WTC11 (cell line): ENCODE measurements around the gene AK9. TPM values are rescaled to one million over a fixed set of nuclear protein-coding genes. Genes with fewer than 3 reads are reported as not detected.

ENCODE experiments used
- ATAC-seq: fragments of 200-7000 bp; cut with Tn5 transposase; 2 replicates; pipeline ENCODE4 v1.10.0; 2021; ENCODE audit warnings: mild to moderate bottlenecking, moderate library complexity
- CTCF ChIA-PET: fragments of 300-600 bp; sonication (Branson Sonifier 250); formaldehyde crosslinking; loops from one replicate; lab custom pipeline; 2021; ENCODE audit warnings: antibody characterized with exemption; lab: Charles Lee
- POLR2A ChIA-PET: fragments of 350-600 bp; sonication (Branson Sonifier 250); formaldehyde crosslinking; loops from one replicate; lab custom pipeline; 2021; ENCODE audit warnings: antibody characterized with exemption; lab: Charles Lee
- DNase-seq: peaks from one replicate; pipeline ENCODE4 v3.0.0; 2021; ENCODE audit warnings: low spot score
- H3K27ac Mint-ChIP-seq: 2 replicates; pipeline ENCODE4 v1.8.0; 2021; ENCODE audit warnings: mixed read lengths
- H3K27me3 Mint-ChIP-seq: 2 replicates; pipeline ENCODE4 v1.8.0; 2021; ENCODE audit warnings: low read depth, mild to moderate bottlenecking, moderate library complexity, mixed read lengths
- H3K36me3 Mint-ChIP-seq: 2 replicates; pipeline ENCODE4 v1.8.0; 2021; ENCODE audit warnings: mixed read lengths
- H3K4me1 Mint-ChIP-seq: 2 replicates; pipeline ENCODE4 v1.8.0; 2022; ENCODE audit warnings: mixed read lengths
- H3K4me3 Mint-ChIP-seq: 2 replicates; pipeline ENCODE4 v1.8.0; 2021; ENCODE audit warnings: mild to moderate bottlenecking, moderate library complexity, mixed read lengths
- H3K9me3 Mint-ChIP-seq: 2 replicates; pipeline ENCODE4 v1.8.0; 2021; ENCODE audit warnings: mixed read lengths
- CREB1 ChIP-seq: sonication (generic); formaldehyde crosslinking; IDR thresholded peaks from 2 replicates; pipeline ENCODE4 v1.8.0; 2023; ENCODE audit warnings: mild to moderate bottlenecking, missing genetic modification reagents
- CREM ChIP-seq: sonication (generic); formaldehyde crosslinking; IDR thresholded peaks from 2 replicates; pipeline ENCODE4 v1.8.1; 2022; ENCODE audit warnings: mild to moderate bottlenecking, missing genetic modification reagents, moderate library complexity
- E2F5 ChIP-seq: sonication (generic); formaldehyde crosslinking; IDR thresholded peaks from 2 replicates; pipeline ENCODE4 v1.8.1; 2022; ENCODE audit warnings: mild to moderate bottlenecking, moderate library complexity, missing genetic modification reagents
- ELF4 ChIP-seq: sonication (generic); formaldehyde crosslinking; IDR thresholded peaks from 2 replicates; pipeline ENCODE4 v1.8.1; 2022; ENCODE audit warnings: low read depth, mild to moderate bottlenecking, moderate library complexity, missing genetic modification reagents
- ESRRA ChIP-seq: sonication (generic); formaldehyde crosslinking; IDR thresholded peaks from 2 replicates; pipeline ENCODE4 v1.8.1; 2022; ENCODE audit warnings: mild to moderate bottlenecking, missing genetic modification reagents, borderline replicate concordance
- FOXJ3 ChIP-seq: sonication (generic); formaldehyde crosslinking; IDR thresholded peaks from 2 replicates; pipeline ENCODE4 v1.9.0; 2021; ENCODE audit warnings: missing genetic modification reagents, mild to moderate bottlenecking, borderline replicate concordance
- GABPB1 ChIP-seq: sonication (generic); formaldehyde crosslinking; IDR thresholded peaks from 2 replicates; pipeline ENCODE4 v1.8.1; 2023; ENCODE audit warnings: mild to moderate bottlenecking, missing genetic modification reagents
- GRHL2 ChIP-seq: fragments of 250-450 bp; sonication (Bioruptor Pico); IDR thresholded peaks from 2 replicates; pipeline ENCODE4 v1.8.0; 2022; ENCODE audit warnings: mild to moderate bottlenecking, moderate library complexity; ENCODE audit not compliant: insufficient replicate concordance, severe bottlenecking
- HMGA2 ChIP-seq: fragments of 250-450 bp; sonication (Bioruptor Pico); IDR thresholded peaks from 2 replicates; pipeline ENCODE4 v1.4.0; 2021; ENCODE audit warnings: mild to moderate bottlenecking, moderate library complexity
- NR3C1 ChIP-seq: sonication (generic); formaldehyde crosslinking; conservative IDR thresholded peaks from 2 replicates; pipeline ENCODE4 v1.8.1; 2023; ENCODE audit warnings: low read depth, mild to moderate bottlenecking, missing genetic modification reagents
- TEAD1 ChIP-seq: sonication (generic); formaldehyde crosslinking; IDR thresholded peaks from 2 replicates; pipeline ENCODE4 v1.8.0; 2022; ENCODE audit warnings: mild to moderate bottlenecking, missing genetic modification reagents
- ZNF219 ChIP-seq: sonication (generic); formaldehyde crosslinking; IDR thresholded peaks from 2 replicates; pipeline ENCODE4 v1.8.0; 2023; ENCODE audit warnings: missing genetic modification reagents, mild to moderate bottlenecking, borderline replicate concordance
- ZNF263 ChIP-seq: sonication (generic); formaldehyde crosslinking; IDR thresholded peaks from 2 replicates; pipeline ENCODE4 v1.8.1; 2022; ENCODE audit warnings: low read depth, mild to moderate bottlenecking, moderate library complexity, missing genetic modification reagents
- ZNF281 ChIP-seq: sonication (generic); formaldehyde crosslinking; IDR thresholded peaks from 2 replicates; pipeline ENCODE4 v1.8.0; 2023; ENCODE audit warnings: mild to moderate bottlenecking, missing genetic modification reagents
- ZNF317 ChIP-seq: sonication (generic); formaldehyde crosslinking; IDR thresholded peaks from 2 replicates; pipeline ENCODE4 v1.8.1; 2023; ENCODE audit warnings: low read depth, mild to moderate bottlenecking, moderate library complexity, missing genetic modification reagents, borderline replicate concordance
- ZNF425 ChIP-seq: fragments of 250-450 bp; sonication (Bioruptor Pico); conservative IDR thresholded peaks from 2 replicates; pipeline ENCODE4 v1.9.0; 2021; ENCODE audit warnings: mild to moderate bottlenecking
- total RNA-seq: library from RNA; stranded (reverse); gene quantifications from 3 replicates; pipeline ENCODE4 v1.2.3, GENCODE V29; 2021
- TF ChIP-seq, protein P1 (sequence below): sonication (generic); formaldehyde crosslinking; IDR thresholded peaks from 2 replicates; pipeline ENCODE4 v1.8.0; 2023; ENCODE audit warnings: missing genetic modification reagents, mild to moderate bottlenecking, borderline replicate concordance
- TF ChIP-seq, protein P2 (sequence below): sonication (generic); formaldehyde crosslinking; IDR thresholded peaks from 2 replicates; pipeline ENCODE4 v1.8.1; 2023; ENCODE audit warnings: mild to moderate bottlenecking, moderate library complexity, missing genetic modification reagents
- TF ChIP-seq, protein P3 (sequence below): sonication (generic); formaldehyde crosslinking; IDR thresholded peaks from 2 replicates; pipeline ENCODE4 v1.8.0; 2022; ENCODE audit warnings: missing genetic modification reagents

The AK9 gene
- total RNA-seq, 1 experiment from 2014 or later: 3.7 TPM

DNA sequence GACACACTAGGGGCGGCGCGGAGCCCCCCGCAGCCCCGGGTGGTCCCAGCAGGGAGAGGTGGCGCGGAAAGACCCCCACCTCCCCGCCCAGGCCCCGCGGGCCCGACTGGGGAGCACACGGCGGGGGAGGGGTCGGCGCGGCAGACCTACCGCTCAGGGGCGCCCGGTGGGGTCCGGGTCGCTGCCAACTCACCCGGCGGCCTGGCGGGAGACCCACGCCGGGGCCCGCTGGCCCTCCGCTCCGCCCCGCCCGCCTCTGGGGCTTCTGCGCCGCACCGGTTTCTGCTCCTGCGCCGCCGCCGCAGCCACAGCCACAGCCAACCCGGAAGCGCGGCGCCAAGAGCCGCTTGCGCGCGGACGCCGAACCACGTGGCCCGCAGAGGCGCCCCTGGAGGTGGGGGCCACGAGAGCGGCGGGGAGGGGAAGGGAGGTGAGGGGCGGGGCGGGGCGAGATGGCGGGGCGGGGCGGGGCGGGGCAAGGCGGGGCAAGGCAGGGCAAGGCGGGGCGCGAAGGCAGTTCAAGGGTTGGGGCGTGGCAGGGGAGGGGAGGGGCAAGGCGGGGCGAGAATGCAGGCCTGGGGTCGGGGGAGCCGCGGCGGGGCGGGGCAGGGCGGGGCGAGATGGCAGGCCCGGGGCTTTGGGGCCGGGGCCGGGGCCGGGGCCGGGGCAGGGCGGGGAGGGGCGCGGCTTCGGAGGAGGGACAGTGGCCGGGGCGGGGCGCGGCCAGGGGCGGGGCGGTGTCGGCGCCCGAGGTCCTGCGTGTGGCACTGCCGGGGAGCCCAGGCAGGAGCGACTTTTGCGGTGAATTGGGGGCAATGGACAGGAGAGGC lies 207.9 kb downstream of the AK9 start, which contains the start of gene ZBTB24:
Gene ZBTB24 (minus strand): TSS at position 315 of the 830 bp plus-strand sequence. CDS start 1,193 bp downstream, outside the sequence.
- H3K36me3 Mint-ChIP-seq: peaks cover 31% of the 10 kb centered on the region
- H3K27me3 Mint-ChIP-seq: no peaks in the 10 kb centered on the region; the same call in 1 of the 2 replicates
- H3K27ac Mint-ChIP-seq: peak within 1 kb of the TSS; percentile 93
- DNase-seq (peak; percentile 95), ATAC-seq (peak; percentile 84)
- H3K4me3 Mint-ChIP-seq: peak within 1 kb of the TSS; percentile 96
- H3K4me1 Mint-ChIP-seq: peaks cover 52% of the 10 kb centered on the region
- CTCF ChIA-PET: interaction anchor here (1.0 kb wide), 1 partner anchor 27 kb away, joined by 5 read pairs; the partner anchor contains the start of gene MICAL1
- H3K9me3 Mint-ChIP-seq: no peaks in the 10 kb centered on the region
- POLR2A ChIA-PET: interaction anchor here (1.5 kb wide), 1 partner anchor 42 kb away, joined by 5 read pairs; the partner anchor contains the start of genes PPIL6 and SMPD2
- TF ChIP-seq ZNF263 (CRISPR knock-in tag) (0 out of 2 replicates have a peak, but pooled peaks have one; percentile 30), GRHL2 (CRISPR knock-in tag) (no peak), ELF4 (0 out of 2 replicates have a peak, but pooled peaks have one; percentile 43), ESRRA (CRISPR knock-in tag) (no peak), E2F5 (CRISPR knock-in tag) (peak; percentile 87; the same call in 1 of the 2 replicates), HMGA2 (CRISPR knock-in tag) (no peak), ZNF219 (CRISPR knock-in tag) (no peak), ZNF317 (CRISPR knock-in tag) (no peak), TEAD1 (CRISPR knock-in tag) (peak; percentile 66; the same call in 1 of the 2 replicates), GABPB1 (CRISPR knock-in tag) (peak; percentile 50; the same call in 1 of the 2 replicates), CREM (CRISPR knock-in tag) (peak; percentile 16; the same call in 1 of the 2 replicates), NR3C1 (no peak), CREB1 (CRISPR knock-in tag) (no peak), FOXJ3 (CRISPR knock-in tag) (no peak), ZNF425 (CRISPR knock-in tag) (no peak), ZNF281 (CRISPR knock-in tag) (no peak)
- TF ChIP-seq, protein P1, sequence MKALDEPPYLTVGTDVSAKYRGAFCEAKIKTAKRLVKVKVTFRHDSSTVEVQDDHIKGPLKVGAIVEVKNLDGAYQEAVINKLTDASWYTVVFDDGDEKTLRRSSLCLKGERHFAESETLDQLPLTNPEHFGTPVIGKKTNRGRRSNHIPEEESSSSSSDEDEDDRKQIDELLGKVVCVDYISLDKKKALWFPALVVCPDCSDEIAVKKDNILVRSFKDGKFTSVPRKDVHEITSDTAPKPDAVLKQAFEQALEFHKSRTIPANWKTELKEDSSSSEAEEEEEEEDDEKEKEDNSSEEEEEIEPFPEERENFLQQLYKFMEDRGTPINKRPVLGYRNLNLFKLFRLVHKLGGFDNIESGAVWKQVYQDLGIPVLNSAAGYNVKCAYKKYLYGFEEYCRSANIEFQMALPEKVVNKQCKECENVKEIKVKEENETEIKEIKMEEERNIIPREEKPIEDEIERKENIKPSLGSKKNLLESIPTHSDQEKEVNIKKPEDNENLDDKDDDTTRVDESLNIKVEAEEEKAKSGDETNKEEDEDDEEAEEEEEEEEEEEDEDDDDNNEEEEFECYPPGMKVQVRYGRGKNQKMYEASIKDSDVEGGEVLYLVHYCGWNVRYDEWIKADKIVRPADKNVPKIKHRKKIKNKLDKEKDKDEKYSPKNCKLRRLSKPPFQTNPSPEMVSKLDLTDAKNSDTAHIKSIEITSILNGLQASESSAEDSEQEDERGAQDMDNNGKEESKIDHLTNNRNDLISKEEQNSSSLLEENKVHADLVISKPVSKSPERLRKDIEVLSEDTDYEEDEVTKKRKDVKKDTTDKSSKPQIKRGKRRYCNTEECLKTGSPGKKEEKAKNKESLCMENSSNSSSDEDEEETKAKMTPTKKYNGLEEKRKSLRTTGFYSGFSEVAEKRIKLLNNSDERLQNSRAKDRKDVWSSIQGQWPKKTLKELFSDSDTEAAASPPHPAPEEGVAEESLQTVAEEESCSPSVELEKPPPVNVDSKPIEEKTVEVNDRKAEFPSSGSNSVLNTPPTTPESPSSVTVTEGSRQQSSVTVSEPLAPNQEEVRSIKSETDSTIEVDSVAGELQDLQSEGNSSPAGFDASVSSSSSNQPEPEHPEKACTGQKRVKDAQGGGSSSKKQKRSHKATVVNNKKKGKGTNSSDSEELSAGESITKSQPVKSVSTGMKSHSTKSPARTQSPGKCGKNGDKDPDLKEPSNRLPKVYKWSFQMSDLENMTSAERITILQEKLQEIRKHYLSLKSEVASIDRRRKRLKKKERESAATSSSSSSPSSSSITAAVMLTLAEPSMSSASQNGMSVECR (CRISPR knock-in tag): no peak
- TF ChIP-seq, protein P2, sequence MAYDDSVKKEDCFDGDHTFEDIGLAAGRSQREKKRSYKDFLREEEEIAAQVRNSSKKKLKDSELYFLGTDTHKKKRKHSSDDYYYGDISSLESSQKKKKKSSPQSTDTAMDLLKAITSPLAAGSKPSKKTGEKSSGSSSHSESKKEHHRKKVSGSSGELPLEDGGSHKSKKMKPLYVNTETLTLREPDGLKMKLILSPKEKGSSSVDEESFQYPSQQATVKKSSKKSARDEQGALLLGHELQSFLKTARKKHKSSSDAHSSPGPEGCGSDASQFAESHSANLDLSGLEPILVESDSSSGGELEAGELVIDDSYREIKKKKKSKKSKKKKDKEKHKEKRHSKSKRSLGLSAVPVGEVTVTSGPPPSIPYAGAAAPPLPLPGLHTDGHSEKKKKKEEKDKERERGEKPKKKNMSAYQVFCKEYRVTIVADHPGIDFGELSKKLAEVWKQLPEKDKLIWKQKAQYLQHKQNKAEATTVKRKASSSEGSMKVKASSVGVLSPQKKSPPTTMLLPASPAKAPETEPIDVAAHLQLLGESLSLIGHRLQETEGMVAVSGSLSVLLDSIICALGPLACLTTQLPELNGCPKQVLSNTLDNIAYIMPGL (CRISPR knock-in tag): 0 out of 2 replicates have a peak, but pooled peaks have one; percentile 27
- TF ChIP-seq, protein P3, sequence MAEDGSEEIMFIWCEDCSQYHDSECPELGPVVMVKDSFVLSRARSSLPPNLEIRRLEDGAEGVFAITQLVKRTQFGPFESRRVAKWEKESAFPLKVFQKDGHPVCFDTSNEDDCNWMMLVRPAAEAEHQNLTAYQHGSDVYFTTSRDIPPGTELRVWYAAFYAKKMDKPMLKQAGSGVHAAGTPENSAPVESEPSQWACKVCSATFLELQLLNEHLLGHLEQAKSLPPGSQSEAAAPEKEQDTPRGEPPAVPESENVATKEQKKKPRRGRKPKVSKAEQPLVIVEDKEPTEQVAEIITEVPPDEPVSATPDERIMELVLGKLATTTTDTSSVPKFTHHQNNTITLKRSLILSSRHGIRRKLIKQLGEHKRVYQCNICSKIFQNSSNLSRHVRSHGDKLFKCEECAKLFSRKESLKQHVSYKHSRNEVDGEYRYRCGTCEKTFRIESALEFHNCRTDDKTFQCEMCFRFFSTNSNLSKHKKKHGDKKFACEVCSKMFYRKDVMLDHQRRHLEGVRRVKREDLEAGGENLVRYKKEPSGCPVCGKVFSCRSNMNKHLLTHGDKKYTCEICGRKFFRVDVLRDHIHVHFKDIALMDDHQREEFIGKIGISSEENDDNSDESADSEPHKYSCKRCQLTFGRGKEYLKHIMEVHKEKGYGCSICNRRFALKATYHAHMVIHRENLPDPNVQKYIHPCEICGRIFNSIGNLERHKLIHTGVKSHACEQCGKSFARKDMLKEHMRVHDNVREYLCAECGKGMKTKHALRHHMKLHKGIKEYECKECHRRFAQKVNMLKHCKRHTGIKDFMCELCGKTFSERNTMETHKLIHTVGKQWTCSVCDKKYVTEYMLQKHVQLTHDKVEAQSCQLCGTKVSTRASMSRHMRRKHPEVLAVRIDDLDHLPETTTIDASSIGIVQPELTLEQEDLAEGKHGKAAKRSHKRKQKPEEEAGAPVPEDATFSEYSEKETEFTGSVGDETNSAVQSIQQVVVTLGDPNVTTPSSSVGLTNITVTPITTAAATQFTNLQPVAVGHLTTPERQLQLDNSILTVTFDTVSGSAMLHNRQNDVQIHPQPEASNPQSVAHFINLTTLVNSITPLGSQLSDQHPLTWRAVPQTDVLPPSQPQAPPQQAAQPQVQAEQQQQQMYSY (CRISPR knock-in tag): no peak
